ENCODE results near the gene PLK2. TPM values are rescaled to one million over a fixed set of nuclear protein-coding genes. Genes with fewer than 3 reads are reported as not detected.

PLK2 gene
- total RNA-seq, 2 donors from 2014 or later = 23.8 to 28.0 TPM

GRCh38 chr5:58405175-58405574, 54.7 kb downstream of the PLK2 start:
- intact Hi-C loops (cut with DNase I) = no loop called here

GRCh38 chr5:58404734-58405133, 55.2 kb downstream of the PLK2 start:
- intact Hi-C loops (cut with DNase I) = no loop called here
- DNase-seq (ENCODE audit: low spot score) = no peak

More at GRCh38 chr5:58405175-58405574, 54.7 kb downstream of the PLK2 start:
- no peak for DNase-seq (ENCODE audit: low spot score)

Other genes starting within 250 kb of the PLK2 start
- gene GAPT, start 31.3 kb upstream of the PLK2 start, total RNA-seq = 1 to 10 TPM; 1.3 to 2.5 TPM
- gene RAB3C, start 123.0 kb upstream of the PLK2 start, total RNA-seq = 10 to 100 TPM; 10.6 to 11.7 TPM